Measurements from ENCODE around the gene PEX3. TPM values are rescaled to one million over a fixed set of nuclear protein-coding genes. Genes with fewer than 3 reads are reported as not detected.

Gene PEX3, protein sequence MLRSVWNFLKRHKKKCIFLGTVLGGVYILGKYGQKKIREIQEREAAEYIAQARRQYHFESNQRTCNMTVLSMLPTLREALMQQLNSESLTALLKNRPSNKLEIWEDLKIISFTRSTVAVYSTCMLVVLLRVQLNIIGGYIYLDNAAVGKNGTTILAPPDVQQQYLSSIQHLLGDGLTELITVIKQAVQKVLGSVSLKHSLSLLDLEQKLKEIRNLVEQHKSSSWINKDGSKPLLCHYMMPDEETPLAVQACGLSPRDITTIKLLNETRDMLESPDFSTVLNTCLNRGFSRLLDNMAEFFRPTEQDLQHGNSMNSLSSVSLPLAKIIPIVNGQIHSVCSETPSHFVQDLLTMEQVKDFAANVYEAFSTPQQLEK
- total RNA-seq, result 17.4 TPM

DNA sequence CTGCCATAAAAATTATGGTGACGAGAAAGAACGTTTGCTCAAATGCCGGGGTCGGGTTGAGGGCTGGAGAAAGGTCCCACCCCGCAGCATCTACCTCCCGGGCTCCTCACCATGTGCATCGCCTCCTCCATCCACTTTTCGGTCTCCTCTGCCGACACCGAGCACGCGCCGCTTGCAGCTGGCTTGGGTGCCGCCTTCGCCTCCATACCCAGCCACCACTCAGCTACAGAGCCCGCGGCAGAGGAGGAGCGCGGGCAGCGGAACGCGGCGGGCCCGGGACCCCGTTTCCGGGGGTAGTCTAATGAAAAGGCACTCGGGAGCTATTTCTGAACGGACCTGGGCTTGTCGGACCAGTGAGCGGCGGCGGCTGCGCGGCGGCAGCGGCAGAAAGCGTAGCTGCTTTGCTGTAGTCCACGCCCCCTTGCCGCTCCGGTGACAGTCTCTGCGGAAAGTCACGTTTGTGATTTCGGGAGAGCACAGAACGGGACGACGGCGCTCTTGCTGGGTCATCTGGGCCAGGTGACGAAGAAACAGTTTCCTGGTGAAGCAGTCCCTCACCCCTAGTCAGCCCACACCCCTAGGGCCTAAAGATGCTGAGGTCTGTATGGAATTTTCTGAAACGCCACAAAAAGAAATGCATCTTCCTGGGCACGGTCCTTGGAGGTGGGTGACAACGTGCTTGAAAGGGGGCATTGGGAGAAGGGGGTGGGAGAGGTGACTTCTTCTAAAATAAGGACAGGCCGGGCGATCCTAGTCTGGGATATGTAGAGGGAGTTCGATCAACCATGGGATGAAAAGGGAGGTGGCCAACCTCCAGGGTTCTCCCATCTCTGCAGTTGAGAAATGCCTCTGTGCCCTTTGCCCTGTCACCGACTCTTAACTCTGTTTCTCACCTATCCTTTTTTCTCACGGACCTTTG lies at the start of gene PEX3, which contains the start of gene ADAT2:
PEX3 (plus strand) TSS at position 353 of the 919 bp plus-strand sequence; CDS start at position 591, 238 bp downstream.
ADAT2 (minus strand) TSS at position 243 of the 919 bp plus-strand sequence; CDS start at position 206, 37 bp downstream.
- TF ChIP-seq, protein P1, sequence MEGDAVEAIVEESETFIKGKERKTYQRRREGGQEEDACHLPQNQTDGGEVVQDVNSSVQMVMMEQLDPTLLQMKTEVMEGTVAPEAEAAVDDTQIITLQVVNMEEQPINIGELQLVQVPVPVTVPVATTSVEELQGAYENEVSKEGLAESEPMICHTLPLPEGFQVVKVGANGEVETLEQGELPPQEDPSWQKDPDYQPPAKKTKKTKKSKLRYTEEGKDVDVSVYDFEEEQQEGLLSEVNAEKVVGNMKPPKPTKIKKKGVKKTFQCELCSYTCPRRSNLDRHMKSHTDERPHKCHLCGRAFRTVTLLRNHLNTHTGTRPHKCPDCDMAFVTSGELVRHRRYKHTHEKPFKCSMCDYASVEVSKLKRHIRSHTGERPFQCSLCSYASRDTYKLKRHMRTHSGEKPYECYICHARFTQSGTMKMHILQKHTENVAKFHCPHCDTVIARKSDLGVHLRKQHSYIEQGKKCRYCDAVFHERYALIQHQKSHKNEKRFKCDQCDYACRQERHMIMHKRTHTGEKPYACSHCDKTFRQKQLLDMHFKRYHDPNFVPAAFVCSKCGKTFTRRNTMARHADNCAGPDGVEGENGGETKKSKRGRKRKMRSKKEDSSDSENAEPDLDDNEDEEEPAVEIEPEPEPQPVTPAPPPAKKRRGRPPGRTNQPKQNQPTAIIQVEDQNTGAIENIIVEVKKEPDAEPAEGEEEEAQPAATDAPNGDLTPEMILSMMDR (IDR thresholded peaks at IDR 0.05), result no peak
- TF ChIP-seq POLR2A (IDR thresholded peaks at IDR 0.05) (peak in 1 of 2 donors; percentile 34), POLR2AphosphoS5 (IDR thresholded peaks at IDR 0.05; ENCODE audit: insufficient read depth in 1 of 2, low read depth in 1 of 2) (peak; percentile 87 to 91)
- peak within 1 kb of the TSS; percentile 62 for H3K27ac ChIP-seq
- H3K9me3 ChIP-seq, result no peaks in the 10 kb centered on the region
- DNase-seq (ENCODE audit: extremely low spot score in 2 of 2), result no peak
- no peaks in the 10 kb centered on the region for H3K27me3 ChIP-seq
- intact Hi-C loops (cut with DNase I), result no loop called here
- H3K4me3 ChIP-seq, result peak within 1 kb of the TSS; percentile 73
- peaks cover 26% of the 10 kb centered on the region for H3K4me1 ChIP-seq
- no peaks in the 10 kb centered on the region for H3K36me3 ChIP-seq

- TF ChIP-seq POLR2AphosphoS5 (IDR thresholded peaks at IDR 0.05; ENCODE audit: insufficient read depth in 1 of 2, low read depth in 1 of 2), result no peak
- no peak for TF ChIP-seq POLR2A (IDR thresholded peaks at IDR 0.05)
- TF ChIP-seq, protein P1 (IDR thresholded peaks at IDR 0.05), result no peak
- intact Hi-C loops (cut with DNase I), result no loop called here
- H3K27ac ChIP-seq, result no peak overlapping the region
- H3K36me3 ChIP-seq, result no peaks in the 10 kb centered on the region
- H3K9me3 ChIP-seq, result no peaks in the 10 kb centered on the region
- H3K27me3 ChIP-seq, result no peaks in the 10 kb centered on the region
- no peak overlapping the region for H3K4me3 ChIP-seq
- no peak for DNase-seq (ENCODE audit: extremely low spot score in 2 of 2)
- H3K4me1 ChIP-seq, result peaks cover 24% of the 10 kb centered on the region
Measured at GRCh38 chr6:143401068-143401446, 49.5 kb upstream of the PEX3 start.

GRCh38 chr6:143401636-143402370 lies 48.8 kb upstream of the PEX3 start:
- TF ChIP-seq POLR2AphosphoS5 (IDR thresholded peaks at IDR 0.05; ENCODE audit: insufficient read depth in 1 of 2, low read depth in 1 of 2) (no peak), POLR2A (IDR thresholded peaks at IDR 0.05) (no peak)
- TF ChIP-seq, protein P1 (IDR thresholded peaks at IDR 0.05), result no peak
- no peak overlapping the region for H3K4me3 ChIP-seq
- H3K4me1 ChIP-seq, result peaks cover 16% of the 10 kb centered on the region
- H3K36me3 ChIP-seq, result no peaks in the 10 kb centered on the region
- no peak for DNase-seq (ENCODE audit: extremely low spot score in 2 of 2)
- intact Hi-C loops (cut with DNase I), result no loop called here
- H3K27me3 ChIP-seq, result no peaks in the 10 kb centered on the region
- H3K9me3 ChIP-seq, result no peaks in the 10 kb centered on the region
- H3K27ac ChIP-seq, result no peak overlapping the region

GRCh38 chr6:143402721-143403336 lies 47.8 kb upstream of the PEX3 start:
- Histone ChIP-seq H3K27ac (no peak overlapping the region), H3K4me3 (no peak overlapping the region), H3K36me3 (no peaks in the 10 kb centered on the region), H3K9me3 (no peaks in the 10 kb centered on the region), H3K4me1 (peaks cover 9% of the 10 kb centered on the region), H3K27me3 (no peaks in the 10 kb centered on the region)
- no peak for DNase-seq (ENCODE audit: extremely low spot score in 2 of 2)
- TF ChIP-seq, protein P1 (IDR thresholded peaks at IDR 0.05), result no peak
- no peak for TF ChIP-seq POLR2A (IDR thresholded peaks at IDR 0.05)
- TF ChIP-seq POLR2AphosphoS5 (IDR thresholded peaks at IDR 0.05; ENCODE audit: insufficient read depth in 1 of 2, low read depth in 1 of 2), result no peak
- intact Hi-C loops (cut with DNase I), result no loop called here
